ENCODE results near the gene CNKSR3.

Gene CNKSR3

DNA sequence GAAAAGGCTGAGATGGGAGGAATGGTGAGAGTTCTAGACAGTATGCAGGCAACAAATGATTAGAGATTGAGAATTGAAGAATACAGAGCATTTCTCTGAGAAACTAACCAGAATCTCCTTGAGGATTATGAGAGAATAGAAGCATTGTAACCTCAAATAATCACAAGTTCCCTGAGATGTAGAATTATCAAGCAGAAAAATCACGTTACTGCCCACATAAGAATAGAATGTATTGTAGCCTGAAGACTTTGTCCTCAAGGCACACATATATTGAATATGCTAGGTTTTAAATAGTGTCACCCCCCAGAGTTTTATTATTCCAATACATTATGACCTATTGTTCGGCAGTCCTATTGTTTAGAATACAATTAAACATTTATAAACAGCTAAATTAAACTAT is 57.2 kb downstream of the CNKSR3 start:
- no peak for ATAC-seq
- TF ChIP-seq CSRNP3 (CRISPR knock-in tag; IDR thresholded peaks at IDR 0.05) (no peak), TCF4 (CRISPR knock-in tag; IDR thresholded peaks at IDR 0.05; ENCODE audit: borderline replicate concordance) (no peak), SNAI2 (CRISPR knock-in tag; IDR thresholded peaks at IDR 0.05) (no peak), PPARA (CRISPR knock-in tag; IDR thresholded peaks at IDR 0.05; ENCODE audit: borderline replicate concordance) (no peak), ZNF70 (CRISPR knock-in tag; IDR thresholded peaks at IDR 0.05) (no peak), ZNF8 (CRISPR knock-in tag; IDR thresholded peaks at IDR 0.05) (no peak), ISL1 (CRISPR knock-in tag; IDR thresholded peaks at IDR 0.05) (no peak), RARB (CRISPR knock-in tag; IDR thresholded peaks at IDR 0.05) (no peak), ZNF565 (CRISPR knock-in tag; conservative IDR thresholded peaks at IDR 0.05; ENCODE audit: low read depth) (no peak), ZFP30 (CRISPR knock-in tag; IDR thresholded peaks at IDR 0.05) (no peak), GLIS3 (CRISPR knock-in tag; IDR thresholded peaks at IDR 0.05) (no peak), OSR1 (CRISPR knock-in tag; IDR thresholded peaks at IDR 0.05) (no peak), POU6F1 (CRISPR knock-in tag; IDR thresholded peaks at IDR 0.05; ENCODE audit: borderline replicate concordance, low read depth) (no peak), BACH2 (CRISPR knock-in tag; IDR thresholded peaks at IDR 0.05; ENCODE audit: borderline replicate concordance) (no peak), ZFP3 (CRISPR knock-in tag; IDR thresholded peaks at IDR 0.05) (no peak), ARNTL (CRISPR knock-in tag; IDR thresholded peaks at IDR 0.05; ENCODE audit: borderline replicate concordance, low read depth) (no peak), CSDC2 (CRISPR knock-in tag; IDR thresholded peaks at IDR 0.05) (no peak)
- TF ChIP-seq, protein P1, sequence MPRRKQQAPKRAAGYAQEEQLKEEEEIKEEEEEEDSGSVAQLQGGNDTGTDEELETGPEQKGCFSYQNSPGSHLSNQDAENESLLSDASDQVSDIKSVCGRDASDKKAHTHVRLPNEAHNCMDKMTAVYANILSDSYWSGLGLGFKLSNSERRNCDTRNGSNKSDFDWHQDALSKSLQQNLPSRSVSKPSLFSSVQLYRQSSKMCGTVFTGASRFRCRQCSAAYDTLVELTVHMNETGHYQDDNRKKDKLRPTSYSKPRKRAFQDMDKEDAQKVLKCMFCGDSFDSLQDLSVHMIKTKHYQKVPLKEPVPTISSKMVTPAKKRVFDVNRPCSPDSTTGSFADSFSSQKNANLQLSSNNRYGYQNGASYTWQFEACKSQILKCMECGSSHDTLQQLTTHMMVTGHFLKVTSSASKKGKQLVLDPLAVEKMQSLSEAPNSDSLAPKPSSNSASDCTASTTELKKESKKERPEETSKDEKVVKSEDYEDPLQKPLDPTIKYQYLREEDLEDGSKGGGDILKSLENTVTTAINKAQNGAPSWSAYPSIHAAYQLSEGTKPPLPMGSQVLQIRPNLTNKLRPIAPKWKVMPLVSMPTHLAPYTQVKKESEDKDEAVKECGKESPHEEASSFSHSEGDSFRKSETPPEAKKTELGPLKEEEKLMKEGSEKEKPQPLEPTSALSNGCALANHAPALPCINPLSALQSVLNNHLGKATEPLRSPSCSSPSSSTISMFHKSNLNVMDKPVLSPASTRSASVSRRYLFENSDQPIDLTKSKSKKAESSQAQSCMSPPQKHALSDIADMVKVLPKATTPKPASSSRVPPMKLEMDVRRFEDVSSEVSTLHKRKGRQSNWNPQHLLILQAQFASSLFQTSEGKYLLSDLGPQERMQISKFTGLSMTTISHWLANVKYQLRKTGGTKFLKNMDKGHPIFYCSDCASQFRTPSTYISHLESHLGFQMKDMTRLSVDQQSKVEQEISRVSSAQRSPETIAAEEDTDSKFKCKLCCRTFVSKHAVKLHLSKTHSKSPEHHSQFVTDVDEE (CRISPR knock-in tag; IDR thresholded peaks at IDR 0.05) = no peak
- TF ChIP-seq, protein P2, sequence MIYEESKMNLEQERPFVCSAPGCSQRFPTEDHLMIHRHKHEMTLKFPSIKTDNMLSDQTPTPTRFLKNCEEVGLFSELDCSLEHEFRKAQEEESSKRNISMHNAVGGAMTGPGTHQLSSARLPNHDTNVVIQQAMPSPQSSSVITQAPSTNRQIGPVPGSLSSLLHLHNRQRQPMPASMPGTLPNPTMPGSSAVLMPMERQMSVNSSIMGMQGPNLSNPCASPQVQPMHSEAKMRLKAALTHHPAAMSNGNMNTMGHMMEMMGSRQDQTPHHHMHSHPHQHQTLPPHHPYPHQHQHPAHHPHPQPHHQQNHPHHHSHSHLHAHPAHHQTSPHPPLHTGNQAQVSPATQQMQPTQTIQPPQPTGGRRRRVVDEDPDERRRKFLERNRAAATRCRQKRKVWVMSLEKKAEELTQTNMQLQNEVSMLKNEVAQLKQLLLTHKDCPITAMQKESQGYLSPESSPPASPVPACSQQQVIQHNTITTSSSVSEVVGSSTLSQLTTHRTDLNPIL (CRISPR knock-in tag; IDR thresholded peaks at IDR 0.05; ENCODE audit: low read depth) = no peak

- TF ChIP-seq SNAI2 (CRISPR knock-in tag; IDR thresholded peaks at IDR 0.05) (no peak), CSDC2 (CRISPR knock-in tag; IDR thresholded peaks at IDR 0.05) (no peak), TCF4 (CRISPR knock-in tag; IDR thresholded peaks at IDR 0.05; ENCODE audit: borderline replicate concordance) (no peak), ARNTL (CRISPR knock-in tag; IDR thresholded peaks at IDR 0.05; ENCODE audit: borderline replicate concordance, low read depth) (no peak), ISL1 (CRISPR knock-in tag; IDR thresholded peaks at IDR 0.05) (no peak), POU6F1 (CRISPR knock-in tag; IDR thresholded peaks at IDR 0.05; ENCODE audit: borderline replicate concordance, low read depth) (no peak), ZNF70 (CRISPR knock-in tag; IDR thresholded peaks at IDR 0.05) (no peak), RARB (CRISPR knock-in tag; IDR thresholded peaks at IDR 0.05) (no peak), ZNF565 (CRISPR knock-in tag; conservative IDR thresholded peaks at IDR 0.05; ENCODE audit: low read depth) (no peak), ESRRG (CRISPR knock-in tag; IDR thresholded peaks at IDR 0.05) (no peak), OSR1 (CRISPR knock-in tag; IDR thresholded peaks at IDR 0.05) (no peak), TOX (CRISPR knock-in tag; IDR thresholded peaks at IDR 0.05; ENCODE audit: borderline replicate concordance) (no peak)
- TF ChIP-seq, protein P1 (CRISPR knock-in tag; IDR thresholded peaks at IDR 0.05) = no peak
- TF ChIP-seq, protein P2 (CRISPR knock-in tag; IDR thresholded peaks at IDR 0.05; ENCODE audit: low read depth) = no peak
- no peak for ATAC-seq
Measured at GRCh38 chr6:154450498-154450897, 60.0 kb downstream of the CNKSR3 start.

Measured in SK-N-SH treated with all-trans-retinoic acid at 6 μM for 48 hours (cell line).